Activated CD4-positive, alpha-beta memory T cell treated with anti-CD3 and anti-CD28 coated beads, Interleukin-2, amount 10 ng/mL, durations not matched to agents 7 days and 5 days (primary cell): Measurements from ENCODE around the gene DDRGK1. TPM values are rescaled to one million over a fixed set of nuclear protein-coding genes. Genes with fewer than 3 reads are reported as not detected.

ENCODE experiments used
- CTCF ChIA-PET: fragments of 350-600 bp; sonication (Branson Sonifier 250); formaldehyde crosslinking; loops from one replicate; lab custom pipeline; 2021; ENCODE audit warnings: antibody characterized with exemption, inconsistent platforms; lab: Charles Lee
- POLR2A ChIA-PET: fragments of 350-600 bp; sonication (Branson Sonifier 250); formaldehyde crosslinking; loops from one replicate; lab custom pipeline; 2021; ENCODE audit warnings: antibody characterized with exemption; lab: Charles Lee
- DNase-seq: peaks from one replicate; pipeline ENCODE4 v3.0.0-alpha.2; 2020
- H3K27ac Mint-ChIP-seq: one replicate; pipeline ENCODE4 v1.8.0; 2021; ENCODE audit warnings: mild to moderate bottlenecking, mixed read lengths
- H3K27me3 Mint-ChIP-seq: one replicate; pipeline ENCODE4 v1.8.0; 2021; ENCODE audit warnings: mixed read lengths
- H3K36me3 Mint-ChIP-seq: one replicate; pipeline ENCODE4 v1.8.0; 2021; ENCODE audit warnings: low read depth, mixed read lengths
- H3K4me1 Mint-ChIP-seq: one replicate; pipeline ENCODE4 v1.8.0; 2021; ENCODE audit warnings: mixed read lengths
- H3K4me3 Mint-ChIP-seq: one replicate; pipeline ENCODE4 v1.8.0; 2021; ENCODE audit warnings: mild to moderate bottlenecking, mixed read lengths
- H3K9me3 Mint-ChIP-seq: one replicate; pipeline ENCODE4 v1.8.0; 2021; ENCODE audit warnings: mixed read lengths
- total RNA-seq, 2 experiments: library from RNA; stranded (reverse); gene quantifications; one replicate each; pipeline ENCODE4 v1.2.3, GENCODE V29; 2021

The DDRGK1 gene
- total RNA-seq, 2 experiments from 2014 or later = 66.6 to 68.3 TPM

DNA sequence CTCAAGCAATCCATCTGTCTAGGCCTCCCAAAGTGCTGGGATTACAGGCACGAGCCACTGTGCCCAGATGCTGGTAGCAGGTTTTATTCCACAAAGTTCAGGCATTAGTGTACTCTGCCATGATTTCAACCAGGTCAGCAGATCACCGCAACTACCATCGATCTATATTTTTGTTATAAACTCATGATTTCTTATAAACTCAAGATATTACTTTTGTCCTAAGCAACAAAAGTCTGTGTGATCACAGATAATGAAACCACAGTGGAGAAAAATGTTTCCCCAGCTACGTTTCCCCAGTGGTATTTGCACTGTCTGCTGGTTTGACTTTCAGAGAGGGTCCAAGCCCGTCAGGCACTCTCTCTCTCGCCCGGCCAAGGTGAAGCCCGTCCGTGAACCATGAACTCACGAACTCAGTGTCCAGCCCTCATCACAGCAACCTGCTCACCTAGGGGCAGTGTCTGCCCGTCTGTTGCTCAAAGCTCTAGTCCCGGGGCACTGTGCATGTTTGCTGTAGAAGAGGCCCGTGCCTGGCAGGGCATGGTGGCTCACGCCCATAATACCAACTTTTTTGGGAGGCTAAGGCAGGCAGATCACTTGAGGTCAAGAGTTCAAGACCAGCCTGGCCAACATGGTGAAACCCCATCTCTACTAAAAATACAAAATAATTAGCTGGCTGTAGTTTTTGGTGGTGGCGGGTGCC is 27.6 kb upstream of the DDRGK1 start:
- POLR2A ChIA-PET = no interaction called here
- Mint-ChIP-seq H3K4me1 (peaks cover 4% of the 10 kb centered on the region), H3K36me3 (no peaks in the 10 kb centered on the region), H3K27ac (no peak overlapping the region), H3K27me3 (peaks cover 12% of the 10 kb centered on the region), H3K9me3 (no peaks in the 10 kb centered on the region), H3K4me3 (no peak overlapping the region)
- DNase-seq = no peak
- CTCF ChIA-PET = interaction anchor here (1.3 kb wide), 1 partner anchor 13 kb away, joined by 5 read pairs; no protein-coding TSS in a partner anchor

DNA sequence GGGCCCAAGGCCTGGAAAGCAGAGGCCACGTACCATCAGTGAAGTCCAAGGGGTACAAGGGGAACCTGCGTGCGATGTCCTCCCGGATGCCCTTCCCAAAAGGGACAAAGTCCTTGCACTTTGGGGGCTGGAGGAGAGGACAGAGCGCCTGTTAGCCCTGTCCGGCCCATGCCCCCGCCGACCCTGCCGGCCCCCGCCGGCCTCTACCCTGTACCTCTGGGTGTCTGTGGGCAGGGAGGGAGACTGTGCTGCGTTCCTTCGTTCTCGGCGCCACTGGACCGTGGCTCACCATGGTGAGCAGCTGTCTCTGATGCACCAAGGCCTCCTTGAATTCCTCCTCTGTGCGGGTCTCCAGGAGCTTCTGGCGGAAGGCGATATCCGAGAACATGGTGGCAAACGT is 26.6 kb upstream of the DDRGK1 start:
- peaks cover 2% of the 10 kb centered on the region for H3K4me1 Mint-ChIP-seq
- H3K27ac Mint-ChIP-seq = no peak overlapping the region

DNA sequence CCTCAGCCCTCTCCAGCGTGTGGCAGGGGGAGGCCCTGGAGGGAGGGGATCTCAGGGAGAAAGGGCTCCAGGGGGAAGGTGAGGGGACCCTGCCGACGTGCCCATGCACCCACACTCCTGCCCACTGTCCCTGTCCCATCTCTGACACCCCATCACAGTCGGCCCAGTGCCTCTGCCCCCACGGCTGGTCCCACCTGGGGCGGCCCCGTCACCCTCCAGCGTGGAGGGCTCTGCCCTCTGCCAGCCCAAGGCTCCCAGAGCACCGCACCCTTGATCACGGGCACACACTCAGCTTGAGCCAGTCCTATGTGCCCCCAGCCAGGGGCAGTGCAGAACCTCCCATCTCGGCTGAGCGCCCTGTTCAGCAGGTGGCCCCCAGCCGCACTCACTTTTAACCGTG is 25.3 kb upstream of the DDRGK1 start:
- H3K4me3 Mint-ChIP-seq = no peak overlapping the region
- POLR2A ChIA-PET = interaction anchor here (0.5 to 0.9 kb wide), 2 partner anchors 9 to 412 kb away, joined by 3 to 4 read pairs; partner anchors contain the start of gene SLC4A11
- H3K4me1 Mint-ChIP-seq = no peaks in the 10 kb centered on the region
- no peak overlapping the region for H3K27ac Mint-ChIP-seq
- no peak for DNase-seq
- no peaks in the 10 kb centered on the region for H3K27me3 Mint-ChIP-seq
- CTCF ChIA-PET = no interaction called here
- H3K9me3 Mint-ChIP-seq = no peaks in the 10 kb centered on the region
- no peaks in the 10 kb centered on the region for H3K36me3 Mint-ChIP-seq

More for the DNA sequence above, 26.6 kb upstream of the DDRGK1 start:
- no peak for DNase-seq
- Mint-ChIP-seq H3K4me3 (no peak overlapping the region), H3K27me3 (peaks cover 4% of the 10 kb centered on the region), H3K9me3 (no peaks in the 10 kb centered on the region), H3K36me3 (no peaks in the 10 kb centered on the region)
- ChIA-PET POLR2A (no interaction called here), CTCF (no interaction called here)

DNA sequence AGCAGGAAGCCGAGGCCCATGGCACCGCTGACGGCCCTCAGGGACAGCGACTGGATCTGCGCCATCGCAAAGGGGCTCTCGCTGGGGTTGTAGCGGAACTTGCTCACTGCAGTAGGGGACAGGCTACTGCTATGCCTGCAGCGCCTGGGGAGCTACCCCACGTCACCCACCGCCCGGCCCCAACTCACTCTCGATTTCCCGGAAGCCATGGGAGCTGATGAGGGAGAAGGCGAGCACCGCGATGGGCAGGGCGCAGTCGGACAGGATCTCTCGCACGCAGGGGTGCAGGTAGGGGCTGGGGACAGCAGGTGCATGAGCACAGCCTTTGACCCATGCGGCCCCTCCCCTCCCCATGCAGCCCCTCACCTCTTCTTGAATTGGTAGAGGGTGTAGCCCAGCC is 24.7 kb upstream of the DDRGK1 start:
- Mint-ChIP-seq H3K4me1 (no peaks in the 10 kb centered on the region), H3K27me3 (no peaks in the 10 kb centered on the region), H3K27ac (no peak overlapping the region), H3K36me3 (no peaks in the 10 kb centered on the region), H3K9me3 (no peaks in the 10 kb centered on the region), H3K4me3 (no peak overlapping the region)
- CTCF ChIA-PET = no interaction called here
- POLR2A ChIA-PET = interaction anchor here (0.9 kb wide), 1 partner anchor 10 kb away, joined by 4 read pairs; the partner anchor contains the start of gene SLC4A11
- no peak for DNase-seq

DNA sequence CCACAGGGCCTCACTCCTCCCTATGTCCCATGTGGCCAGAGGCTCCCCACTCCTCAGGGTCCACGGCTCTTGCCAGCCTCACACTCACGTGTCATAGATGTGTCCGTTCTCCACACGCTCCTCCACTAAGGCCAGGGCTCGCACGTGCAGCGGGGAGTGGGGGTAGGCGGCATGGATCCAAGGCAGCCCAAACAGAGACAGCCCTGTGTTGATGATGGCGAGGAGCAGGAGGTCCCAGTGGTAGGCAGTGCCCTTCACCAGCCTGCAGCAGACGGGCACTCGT is 24.2 kb upstream of the DDRGK1 start:
- CTCF ChIA-PET = interaction anchor here (1.0 kb wide), 1 partner anchor 10 kb away, joined by 7 read pairs; no protein-coding TSS in a partner anchor
- Mint-ChIP-seq H3K27me3 (no peaks in the 10 kb centered on the region), H3K9me3 (no peaks in the 10 kb centered on the region), H3K36me3 (no peaks in the 10 kb centered on the region), H3K4me3 (no peak overlapping the region), H3K4me1 (no peaks in the 10 kb centered on the region), H3K27ac (no peak overlapping the region)
- no peak for DNase-seq
- POLR2A ChIA-PET = no interaction called here

DNA sequence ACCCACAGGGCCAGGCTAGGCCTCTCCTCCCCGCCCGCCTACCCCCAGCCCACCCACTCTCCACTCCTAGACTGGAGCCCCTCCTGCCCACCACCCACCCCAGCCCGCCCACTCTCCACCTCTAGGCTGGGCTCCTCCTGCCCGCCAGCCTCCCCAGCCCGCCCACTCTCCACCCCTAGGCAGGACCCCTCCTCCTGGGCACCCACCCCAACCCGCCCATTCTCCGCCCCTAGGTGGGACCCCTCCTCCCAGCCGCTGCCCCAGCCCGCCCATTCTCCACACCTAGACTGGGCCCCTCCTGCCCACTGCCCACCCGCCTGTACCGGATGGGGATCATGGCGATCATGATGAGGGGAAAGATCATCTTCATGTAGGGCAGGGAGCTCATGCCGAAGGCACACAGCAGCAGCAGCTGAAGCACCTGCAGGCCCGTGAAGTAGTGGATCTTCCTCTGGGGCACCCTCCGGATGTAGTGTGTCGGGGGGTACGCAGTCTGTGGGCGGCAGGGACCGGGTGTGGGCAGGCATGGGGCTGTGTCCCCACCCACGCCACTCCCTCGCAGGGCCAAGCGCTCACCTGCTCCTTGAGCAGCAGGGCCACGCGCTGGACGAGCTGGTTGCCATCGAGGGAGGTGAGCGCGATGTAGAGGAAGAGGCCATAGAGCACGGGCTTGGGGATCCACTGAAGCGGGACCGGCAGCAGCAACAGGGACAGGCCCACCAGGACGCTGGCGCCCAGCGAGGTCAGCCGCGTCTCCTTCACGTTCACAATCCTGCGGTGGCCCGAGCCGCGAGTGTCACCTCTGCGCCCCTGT is 23.7 kb upstream of the DDRGK1 start:
- DNase-seq = no peak
- Mint-ChIP-seq H3K9me3 (no peaks in the 10 kb centered on the region), H3K36me3 (no peaks in the 10 kb centered on the region), H3K4me1 (peaks cover under 1% of the 10 kb centered on the region), H3K27ac (no peak overlapping the region), H3K4me3 (no peak overlapping the region), H3K27me3 (no peaks in the 10 kb centered on the region)
- ChIA-PET CTCF (interaction anchor here (1.0 kb wide), 1 partner anchor 9 kb away, joined by 7 read pairs; no protein-coding TSS in a partner anchor), POLR2A (no interaction called here)

DNA sequence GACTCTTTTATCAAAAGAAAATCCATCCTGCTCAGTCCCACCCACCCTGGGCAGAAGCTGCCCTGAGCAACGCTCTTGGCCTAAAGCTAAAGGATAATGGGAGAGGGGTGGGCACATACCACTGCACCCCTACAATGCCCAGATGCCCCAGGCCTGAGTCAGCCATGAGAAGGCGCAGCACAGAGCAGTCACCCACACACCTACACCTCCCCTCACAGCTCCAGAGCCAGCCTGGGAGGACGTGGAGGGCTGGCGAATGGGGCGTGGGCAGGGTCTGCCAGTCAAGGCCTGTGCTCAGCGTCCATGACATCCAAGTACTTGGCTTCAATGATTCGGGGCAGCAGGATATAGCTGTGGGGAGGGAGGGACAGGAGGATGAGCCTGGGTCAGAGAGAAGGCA is 23.0 kb upstream of the DDRGK1 start:
- Mint-ChIP-seq H3K27me3 (no peaks in the 10 kb centered on the region), H3K4me3 (no peak overlapping the region)
- POLR2A ChIA-PET = no interaction called here

DNA sequence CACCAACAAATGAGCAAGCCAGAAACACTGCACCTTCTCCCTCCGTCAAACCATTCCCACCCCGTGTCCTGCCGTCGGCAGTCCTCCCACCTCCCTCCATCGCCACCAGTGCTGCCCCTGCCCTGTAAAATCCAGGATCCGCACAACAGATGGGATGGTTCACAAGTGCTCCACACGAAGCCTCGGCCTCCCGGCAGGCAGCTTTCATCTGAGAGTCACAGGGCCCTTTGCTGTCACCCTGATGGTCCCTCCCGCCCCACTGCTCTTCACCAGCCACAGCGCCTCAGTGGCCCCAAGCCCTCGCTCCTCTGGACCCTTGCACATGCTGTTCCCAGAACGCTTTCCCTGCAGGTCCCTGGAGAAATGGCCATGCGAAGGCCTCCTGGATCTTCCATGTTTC is 22.4 kb upstream of the DDRGK1 start:
- H3K9me3 Mint-ChIP-seq = no peaks in the 10 kb centered on the region
- H3K36me3 Mint-ChIP-seq = no peaks in the 10 kb centered on the region
- no peak overlapping the region for H3K4me3 Mint-ChIP-seq
- ChIA-PET POLR2A (no interaction called here), CTCF (no interaction called here)
- no peaks in the 10 kb centered on the region for H3K27me3 Mint-ChIP-seq
- no peak overlapping the region for H3K27ac Mint-ChIP-seq
- no peak for DNase-seq
- peaks cover 8% of the 10 kb centered on the region for H3K4me1 Mint-ChIP-seq

More for the DNA sequence above, 23.0 kb upstream of the DDRGK1 start:
- Mint-ChIP-seq H3K36me3 (no peaks in the 10 kb centered on the region), H3K27ac (no peak overlapping the region), H3K9me3 (no peaks in the 10 kb centered on the region), H3K4me1 (peaks cover 7% of the 10 kb centered on the region)
- CTCF ChIA-PET = interaction anchor here (1.0 kb wide), 1 partner anchor 9 kb away, joined by 7 read pairs; no protein-coding TSS in a partner anchor
- DNase-seq = no peak

DNA sequence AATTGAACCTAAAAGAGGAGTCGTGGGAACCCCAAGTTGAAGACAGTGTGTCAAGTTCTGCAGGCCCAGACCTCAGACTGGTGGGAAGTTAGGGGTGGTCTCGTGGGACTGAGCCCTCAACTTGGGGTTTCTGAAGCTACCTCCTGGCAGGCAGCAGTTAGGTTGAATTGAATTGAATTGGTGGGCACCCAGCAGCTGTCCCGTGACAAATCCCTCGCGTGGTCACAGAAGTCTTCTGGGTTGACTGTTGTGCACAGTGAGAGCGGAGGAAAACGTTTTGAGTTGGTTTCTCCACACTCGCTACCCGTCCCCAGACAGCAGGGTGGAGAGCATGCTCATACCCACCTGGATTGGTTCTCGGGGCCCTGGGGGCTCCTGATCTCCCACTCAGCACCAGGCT is 21.6 kb upstream of the DDRGK1 start:
- ChIA-PET POLR2A (interaction anchor here (1.2 kb wide), 1 partner anchor 23 kb away, joined by 3 read pairs; no protein-coding TSS in a partner anchor), CTCF (no interaction called here)
- Mint-ChIP-seq H3K27me3 (no peaks in the 10 kb centered on the region), H3K4me3 (no peak overlapping the region), H3K36me3 (peaks cover 4% of the 10 kb centered on the region), H3K9me3 (no peaks in the 10 kb centered on the region), H3K27ac (no peak overlapping the region), H3K4me1 (peaks cover 8% of the 10 kb centered on the region)
- no peak for DNase-seq

DNA sequence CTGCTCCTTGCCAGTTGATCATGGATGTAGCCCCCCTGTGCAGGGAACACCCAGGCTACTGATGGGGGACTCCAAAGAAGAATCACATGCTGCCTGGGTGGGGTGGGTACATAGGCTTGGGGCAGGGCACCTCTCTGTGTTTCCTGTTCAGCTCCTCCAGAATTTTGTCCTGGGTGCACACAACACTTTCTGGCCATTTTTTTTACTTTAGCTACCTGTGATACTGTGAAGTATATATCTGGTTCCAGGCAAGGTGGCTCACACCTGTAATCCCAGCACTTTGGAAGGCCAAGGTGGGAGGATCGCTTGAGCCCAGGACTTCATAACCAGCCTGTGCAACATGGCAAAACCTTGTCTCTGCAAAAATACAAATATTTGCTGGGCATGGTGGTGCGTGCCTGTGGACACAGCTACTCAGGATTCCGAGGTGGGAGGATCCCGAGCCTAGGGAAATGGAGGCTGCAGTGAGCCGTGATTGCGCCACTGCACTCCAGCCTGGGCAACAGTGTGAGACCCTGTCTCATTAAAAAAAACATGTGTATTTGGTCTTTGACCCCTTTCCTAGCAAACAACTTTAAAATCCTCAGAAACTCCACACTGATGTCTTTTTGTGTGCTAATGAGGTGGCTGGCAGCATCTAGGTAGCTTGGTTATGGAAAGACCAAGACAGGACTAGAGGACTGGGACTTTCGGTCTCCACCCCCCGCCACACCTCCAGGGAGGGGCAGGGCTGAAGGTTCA is 20.4 kb upstream of the DDRGK1 start:
- DNase-seq = no peak
- Mint-ChIP-seq H3K4me3 (no peak overlapping the region), H3K4me1 (peaks cover 8% of the 10 kb centered on the region), H3K9me3 (no peaks in the 10 kb centered on the region), H3K27ac (no peak overlapping the region), H3K36me3 (peaks cover 10% of the 10 kb centered on the region), H3K27me3 (no peaks in the 10 kb centered on the region)
- CTCF ChIA-PET = no interaction called here
- POLR2A ChIA-PET = interaction anchor here (1.1 to 1.2 kb wide), 2 partner anchors 13 to 22 kb away, joined by 3 read pairs; no protein-coding TSS in a partner anchor

DNA sequence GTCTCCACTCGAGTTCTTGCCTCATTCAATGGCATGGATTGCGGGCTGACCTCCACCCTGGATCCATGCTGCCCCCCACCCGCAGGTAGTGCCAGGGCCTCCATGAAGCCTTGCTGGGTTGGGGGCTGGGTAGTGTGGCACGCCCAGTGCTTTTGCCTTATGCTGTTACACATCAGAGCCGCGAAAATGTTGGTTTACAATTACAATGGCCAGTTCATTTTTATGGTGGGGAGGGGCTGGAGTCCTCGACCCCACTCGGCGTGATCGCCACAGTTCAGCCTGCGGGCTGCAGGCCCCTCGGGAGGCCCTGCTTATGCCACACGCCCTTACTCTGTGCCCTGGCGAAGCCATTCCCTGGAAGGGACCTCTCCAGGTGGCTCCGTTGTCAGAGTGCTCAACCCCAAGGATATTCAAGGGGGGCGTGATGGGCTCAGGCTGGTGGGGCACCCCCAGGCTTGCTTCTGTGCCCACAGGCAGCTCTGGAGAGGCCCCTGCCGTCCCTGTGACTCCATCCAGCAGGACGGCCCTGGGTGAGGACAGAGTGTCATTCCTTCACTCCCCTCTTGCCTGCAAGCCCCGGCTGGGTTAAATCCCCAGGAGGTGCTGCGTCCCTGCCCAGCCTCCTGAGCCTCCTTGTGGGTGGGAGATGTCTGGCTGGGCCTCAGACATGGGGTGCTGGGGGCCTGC is 19.7 kb upstream of the DDRGK1 start:
- no peak for DNase-seq
- H3K9me3 Mint-ChIP-seq = no peaks in the 10 kb centered on the region
- no peak overlapping the region for H3K27ac Mint-ChIP-seq
- no peak overlapping the region for H3K4me3 Mint-ChIP-seq
- ChIA-PET CTCF (interaction anchor here (1.3 to 7.5 kb wide), 2 partner anchors 14 to 92 kb away, joined by 3 to 73 read pairs; no protein-coding TSS in a partner anchor), POLR2A (interaction anchor here (0.7 kb wide), 1 partner anchor 151 kb away, joined by 3 read pairs; no protein-coding TSS in a partner anchor)
- peaks cover 10% of the 10 kb centered on the region for H3K36me3 Mint-ChIP-seq
- no peaks in the 10 kb centered on the region for H3K27me3 Mint-ChIP-seq
- H3K4me1 Mint-ChIP-seq = peaks cover 8% of the 10 kb centered on the region

DNA sequence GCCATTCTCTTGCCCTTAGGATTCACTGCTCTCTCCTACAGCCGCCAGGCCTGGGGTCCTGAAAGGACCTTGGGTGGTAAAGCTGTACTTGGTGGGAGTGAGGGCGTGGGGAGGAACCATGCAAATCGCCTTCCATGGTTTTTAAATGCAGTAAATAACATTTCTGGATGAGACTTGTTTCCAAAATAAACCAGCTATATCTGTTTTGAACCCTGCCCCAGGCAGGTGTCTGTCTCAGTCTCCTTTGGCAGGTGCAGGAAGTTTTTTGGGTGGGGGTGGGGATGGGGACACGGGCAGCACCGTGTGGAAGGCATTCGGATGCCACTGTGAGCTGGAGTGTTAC is 19.1 kb upstream of the DDRGK1 start:
- H3K4me3 Mint-ChIP-seq = no peak overlapping the region
- H3K9me3 Mint-ChIP-seq = no peaks in the 10 kb centered on the region
- ChIA-PET CTCF (interaction anchor here (1.3 to 7.5 kb wide), 3 partner anchors 13 to 92 kb away, joined by 3 to 73 read pairs (median 3); no protein-coding TSS in a partner anchor), POLR2A (interaction anchor here (0.7 to 1.8 kb wide), 3 partner anchors 15 to 151 kb away, joined by 3 to 4 read pairs (median 3); partner anchors contain the start of gene SLC4A11)
- H3K27me3 Mint-ChIP-seq = no peaks in the 10 kb centered on the region
- peaks cover 9% of the 10 kb centered on the region for H3K4me1 Mint-ChIP-seq
- DNase-seq = no peak
- peaks cover 10% of the 10 kb centered on the region for H3K36me3 Mint-ChIP-seq
- no peak overlapping the region for H3K27ac Mint-ChIP-seq
